Endothelial cell of hepatic sinusoid (primary cell): Measurements from ENCODE around the gene RTCB.

Source experiments
- in situ Hi-C: cut with HindIII; loops from 2 replicates; pipeline ENCODE4 v1.10.0; 2017; ENCODE audit warnings: low sequenced_read_pairs

The RTCB gene

GRCh38 chr22:32341122-32341740 lies 70.8 kb downstream of the RTCB start:
- in situ Hi-C loops, result loop anchor here (10.0 kb wide), 1 partner anchor 64 kb away; no protein-coding TSS in a partner anchor

DNA sequence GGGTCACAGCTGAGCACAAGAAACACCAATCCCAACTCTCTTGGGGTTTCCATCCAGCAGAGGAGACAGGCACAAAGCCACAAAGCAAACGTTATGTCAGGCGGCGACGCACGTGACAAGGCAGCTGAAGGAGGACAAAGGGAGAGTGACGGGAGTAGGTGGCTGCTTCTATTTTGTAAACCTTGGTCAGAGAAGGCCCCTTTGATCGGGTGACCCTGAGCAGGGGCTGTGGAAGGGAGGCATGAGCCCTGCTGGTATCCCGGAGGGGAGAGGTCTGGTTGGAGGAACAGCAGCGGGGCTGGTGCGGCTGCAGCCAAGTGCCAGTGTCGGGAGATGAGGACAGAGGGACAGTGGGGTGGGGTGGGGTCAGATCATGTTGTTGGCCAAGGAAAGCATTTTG lies 71.6 kb downstream of the RTCB start:
- in situ Hi-C loops, result loop anchor here (10.0 kb wide), 1 partner anchor 64 kb away; no protein-coding TSS in a partner anchor

GRCh38 chr22:32339190-32340012 lies 72.6 kb downstream of the RTCB start:
- in situ Hi-C loops, result loop anchor here (10.0 kb wide), 1 partner anchor 65 kb away; no protein-coding TSS in a partner anchor

DNA sequence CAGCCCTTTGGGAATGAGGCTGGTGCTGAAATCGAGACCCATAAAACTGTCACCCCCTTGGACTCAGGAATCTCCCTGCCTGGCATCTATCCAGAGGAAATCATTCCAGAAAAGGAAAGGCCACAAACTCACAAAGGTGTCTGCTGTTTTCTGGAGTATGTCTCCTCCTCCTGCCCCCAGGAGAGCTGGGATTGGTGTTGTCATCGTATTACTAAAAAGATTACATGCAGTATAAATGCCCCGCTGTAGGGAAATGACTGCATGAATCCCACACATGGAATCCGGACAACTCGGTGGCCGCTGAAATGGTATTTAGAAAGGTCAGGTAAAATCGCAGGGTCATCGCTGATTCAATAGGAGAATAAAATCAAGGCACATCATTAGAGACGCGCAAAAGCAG lies 73.3 kb downstream of the RTCB start:
- in situ Hi-C loops, result no loop called here
